Measurements from ENCODE around the gene JPH3. TPM values are rescaled to one million over a fixed set of nuclear protein-coding genes. Genes with fewer than 3 reads are reported as not detected.

JPH3 gene
- total RNA-seq, 4 donors from 2014 or later, result 0.39 TPM; not detected in 3

DNA sequence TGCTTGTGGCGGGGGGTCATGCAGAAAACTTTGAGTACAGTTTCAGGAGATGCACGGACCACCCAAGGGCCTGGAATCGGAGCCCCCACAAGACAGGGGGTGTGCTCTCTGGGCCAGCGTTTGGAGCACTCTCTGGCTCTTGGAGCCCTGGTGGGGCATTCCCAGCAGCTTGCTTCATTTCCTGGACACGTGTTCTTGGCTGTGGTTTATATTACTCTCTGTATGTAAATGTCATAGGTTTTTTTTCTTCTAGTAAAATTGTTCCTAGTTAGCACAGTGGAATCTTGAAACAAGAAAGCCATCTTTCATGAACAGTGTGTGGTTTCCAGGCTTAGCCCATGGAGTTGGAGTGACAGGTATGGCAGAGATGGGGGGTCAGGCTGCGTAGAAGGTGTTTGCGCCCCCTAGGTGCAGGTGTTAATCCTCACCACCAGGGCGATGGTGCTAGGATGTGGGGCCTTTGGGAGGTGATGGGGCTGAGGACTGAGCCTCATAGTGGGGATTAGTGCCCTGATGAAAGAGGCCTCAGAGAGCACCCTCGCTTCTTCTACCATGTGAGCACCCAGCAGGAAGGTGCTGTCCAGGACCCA lies 79.8 kb downstream of the JPH3 start:
- TF ChIP-seq, protein P1, sequence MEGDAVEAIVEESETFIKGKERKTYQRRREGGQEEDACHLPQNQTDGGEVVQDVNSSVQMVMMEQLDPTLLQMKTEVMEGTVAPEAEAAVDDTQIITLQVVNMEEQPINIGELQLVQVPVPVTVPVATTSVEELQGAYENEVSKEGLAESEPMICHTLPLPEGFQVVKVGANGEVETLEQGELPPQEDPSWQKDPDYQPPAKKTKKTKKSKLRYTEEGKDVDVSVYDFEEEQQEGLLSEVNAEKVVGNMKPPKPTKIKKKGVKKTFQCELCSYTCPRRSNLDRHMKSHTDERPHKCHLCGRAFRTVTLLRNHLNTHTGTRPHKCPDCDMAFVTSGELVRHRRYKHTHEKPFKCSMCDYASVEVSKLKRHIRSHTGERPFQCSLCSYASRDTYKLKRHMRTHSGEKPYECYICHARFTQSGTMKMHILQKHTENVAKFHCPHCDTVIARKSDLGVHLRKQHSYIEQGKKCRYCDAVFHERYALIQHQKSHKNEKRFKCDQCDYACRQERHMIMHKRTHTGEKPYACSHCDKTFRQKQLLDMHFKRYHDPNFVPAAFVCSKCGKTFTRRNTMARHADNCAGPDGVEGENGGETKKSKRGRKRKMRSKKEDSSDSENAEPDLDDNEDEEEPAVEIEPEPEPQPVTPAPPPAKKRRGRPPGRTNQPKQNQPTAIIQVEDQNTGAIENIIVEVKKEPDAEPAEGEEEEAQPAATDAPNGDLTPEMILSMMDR (IDR thresholded peaks at IDR 0.05), result no peak
- no peak for TF ChIP-seq POLR2A (IDR thresholded peaks at IDR 0.05)
- no peak for TF ChIP-seq EP300 (IDR thresholded peaks at IDR 0.05)
- Histone ChIP-seq H3K36me3 (no peaks in the 10 kb centered on the region), H3K4me1 (no peaks in the 10 kb centered on the region), H3K9me3 (no peaks in the 10 kb centered on the region), H3K4me3 (no peak overlapping the region), H3K27ac (no peak overlapping the region), H3K27me3 (peaks cover 0 to 29% of the 10 kb centered on the region in 2 donors)
- DNase-seq (ENCODE audit: low spot score in 2 of 2), result no peak
- 34 to 60% methylated on average over 9 of the region's 9 CpGs for WGBS, 2 donors

GRCh38 chr16:87682852-87683399 lies 80.6 kb downstream of the JPH3 start:
- Histone ChIP-seq H3K9me3 (no peaks in the 10 kb centered on the region), H3K36me3 (no peaks in the 10 kb centered on the region), H3K4me3 (no peak overlapping the region), H3K27me3 (peaks cover 0 to 36% of the 10 kb centered on the region in 2 donors), H3K27ac (no peak overlapping the region), H3K4me1 (no peaks in the 10 kb centered on the region)
- 83 to 88% methylated on average over 18 of the region's 18 CpGs for WGBS, 2 donors
- DNase-seq (ENCODE audit: low spot score in 2 of 2), result no peak
- TF ChIP-seq EP300 (IDR thresholded peaks at IDR 0.05) (no peak), POLR2A (IDR thresholded peaks at IDR 0.05) (no peak)
- TF ChIP-seq, protein P1 (IDR thresholded peaks at IDR 0.05), result no peak

- TF ChIP-seq POLR2A (IDR thresholded peaks at IDR 0.05), result no peak
- no peak for TF ChIP-seq EP300 (IDR thresholded peaks at IDR 0.05)
- TF ChIP-seq, protein P1 (IDR thresholded peaks at IDR 0.05), result no peak
- no peak for DNase-seq (ENCODE audit: low spot score in 2 of 2)
- no peaks in the 10 kb centered on the region for H3K4me1 ChIP-seq
- H3K36me3 ChIP-seq, result no peaks in the 10 kb centered on the region
- H3K4me3 ChIP-seq, result no peak overlapping the region
- no peak overlapping the region for H3K27ac ChIP-seq
- 78 to 84% methylated on average over 21 to 23 of the region's 24 CpGs for WGBS, 2 donors
- H3K9me3 ChIP-seq, result no peaks in the 10 kb centered on the region
- H3K27me3 ChIP-seq, result peaks cover 0 to 45% of the 10 kb centered on the region in 2 donors
Measured at GRCh38 chr16:87684106-87684677, 81.9 kb downstream of the JPH3 start.

DNA sequence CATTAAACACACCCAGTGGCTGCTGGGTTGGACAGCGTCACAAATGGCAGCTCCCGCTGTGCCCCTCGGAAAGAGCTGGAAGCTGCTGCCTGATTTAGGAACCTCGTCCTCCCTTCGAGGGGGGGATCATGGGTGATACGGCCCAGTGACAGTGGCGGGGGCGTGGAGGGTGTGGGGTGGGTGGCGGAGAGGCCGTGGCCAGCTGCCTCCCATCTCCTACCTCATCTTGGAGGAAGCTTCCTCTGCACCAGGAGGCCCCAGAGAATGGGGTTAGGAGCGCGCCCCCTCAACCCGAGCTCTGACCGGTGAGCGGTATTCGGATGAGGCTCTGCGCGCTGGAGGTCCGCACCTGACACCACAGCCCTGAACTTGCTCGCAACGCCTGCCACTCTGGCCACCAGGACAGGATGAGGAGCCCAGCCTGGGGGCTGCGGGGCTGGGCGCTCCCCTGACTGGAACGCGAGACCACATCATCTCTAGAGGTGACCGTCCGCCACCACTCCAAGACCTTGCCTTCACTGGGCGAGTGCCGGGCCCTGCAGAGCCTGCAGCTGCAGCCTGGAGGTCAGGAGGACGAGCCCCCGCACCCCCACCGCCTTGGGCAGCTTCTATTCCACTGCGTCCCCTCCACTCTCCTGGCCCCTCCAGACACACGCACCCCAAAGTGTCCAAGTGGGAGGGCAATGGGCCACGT lies 82.5 kb downstream of the JPH3 start:
- DNase-seq (ENCODE audit: low spot score in 2 of 2), result no peak
- H3K27ac ChIP-seq, result no peak overlapping the region
- no peak overlapping the region for H3K4me3 ChIP-seq
- H3K27me3 ChIP-seq, result peaks cover 0 to 45% of the 10 kb centered on the region in 2 donors
- TF ChIP-seq, protein P1 (IDR thresholded peaks at IDR 0.05), result no peak
- no peak for TF ChIP-seq EP300 (IDR thresholded peaks at IDR 0.05)
- no peak for TF ChIP-seq POLR2A (IDR thresholded peaks at IDR 0.05)
- H3K9me3 ChIP-seq, result no peaks in the 10 kb centered on the region
- no peaks in the 10 kb centered on the region for H3K4me1 ChIP-seq
- WGBS, 2 donors, result 85 to 89% methylated on average over 27 to 35 of the region's 35 CpGs
- no peaks in the 10 kb centered on the region for H3K36me3 ChIP-seq

GRCh38 chr16:87685405-87685755 lies 83.1 kb downstream of the JPH3 start:
- TF ChIP-seq, protein P1 (IDR thresholded peaks at IDR 0.05), result no peak
- no peak for TF ChIP-seq EP300 (IDR thresholded peaks at IDR 0.05)
- no peak overlapping the region for H3K27ac ChIP-seq
- no peaks in the 10 kb centered on the region for H3K9me3 ChIP-seq
- WGBS, 2 donors, result 69 to 81% methylated on average over 17 to 19 of the region's 19 CpGs
- no peaks in the 10 kb centered on the region for H3K4me1 ChIP-seq
- no peak overlapping the region for H3K4me3 ChIP-seq
- H3K27me3 ChIP-seq, result peaks cover 0 to 51% of the 10 kb centered on the region in 2 donors
- H3K36me3 ChIP-seq, result no peaks in the 10 kb centered on the region
- DNase-seq (ENCODE audit: low spot score in 2 of 2), result no peak

Data from tibial nerve (tissue), 4 donors.